NK-92 treated with Interleukin-12 subunit alpha and Interleukin-12 subunit beta, amount 100 ng/mL, for 24 hours (cell line): ENCODE results near the gene MAML3.

Experiments
- DNase-seq: peaks from one replicate; lab custom pipeline; 2025; lab: John Stamatoyannopoulos, UW

Gene MAML3

DNA sequence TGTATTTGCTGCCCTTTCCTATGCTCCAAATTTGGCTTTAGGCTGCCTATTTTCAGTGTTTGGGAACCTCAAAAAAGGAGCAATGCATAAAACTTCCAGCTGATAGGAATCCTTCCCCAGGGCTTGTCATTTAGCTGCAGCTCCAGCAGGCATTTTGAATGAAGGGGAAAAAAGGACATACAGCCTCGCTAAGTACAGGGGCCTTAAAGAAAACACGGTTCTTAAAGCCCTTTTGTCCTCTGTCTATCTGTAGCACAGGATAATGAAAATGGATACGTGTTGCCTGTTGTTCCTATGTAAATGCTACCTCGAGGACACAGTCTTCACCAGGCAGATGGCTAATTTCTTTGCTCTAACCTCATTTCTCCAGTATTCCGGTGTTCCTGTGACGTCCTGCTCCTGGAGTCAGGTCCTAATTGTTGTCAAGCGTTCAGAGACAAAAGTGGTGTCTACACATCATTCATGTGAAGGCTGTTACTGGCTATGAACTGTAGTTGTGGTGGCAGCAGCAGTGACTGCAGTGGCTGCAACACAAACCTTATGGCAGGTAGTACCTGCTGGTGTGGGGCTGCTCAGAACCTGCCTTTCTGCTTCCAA lies 371.0 kb downstream of the MAML3 start:
- no peak for DNase-seq

DNA sequence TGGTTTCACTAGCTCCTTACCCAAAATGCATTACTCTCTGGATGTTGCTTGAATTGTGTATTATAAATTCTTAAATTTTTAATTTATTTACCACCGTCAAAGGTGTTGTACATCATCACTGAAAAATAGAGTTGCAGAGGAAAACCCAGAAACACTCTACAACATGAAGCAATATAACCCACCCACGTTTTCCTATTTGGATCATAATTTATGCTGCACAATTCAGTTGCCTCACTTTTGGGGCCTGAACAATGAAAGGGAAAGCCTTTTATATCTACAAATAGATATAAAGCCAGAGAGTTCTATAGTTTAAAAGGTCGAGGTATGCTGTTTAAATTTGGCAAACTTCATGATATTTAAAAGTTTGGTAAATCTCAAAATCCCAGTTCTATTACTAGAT lies 372.9 kb downstream of the MAML3 start:
- no peak for DNase-seq

DNA sequence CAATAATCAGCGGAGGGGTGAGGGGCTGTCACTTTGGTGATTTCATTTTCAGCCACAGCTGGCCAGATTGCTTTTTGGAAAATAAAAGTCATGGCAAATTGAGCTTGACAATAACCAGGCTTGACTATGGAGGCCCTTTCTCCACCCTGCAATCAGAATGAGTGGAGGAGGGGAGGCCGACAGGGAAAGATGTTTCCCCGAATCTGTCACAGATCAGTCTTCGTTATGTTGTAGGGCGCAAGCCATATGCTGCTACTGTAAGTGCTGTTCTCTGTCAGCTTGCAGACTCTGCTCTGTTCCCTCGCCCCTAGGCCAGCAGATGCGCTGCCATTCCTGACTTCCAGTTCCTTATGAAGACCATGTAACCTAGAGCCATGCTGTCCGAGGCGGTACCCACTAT lies 374.3 kb downstream of the MAML3 start:
- no peak for DNase-seq

DNA sequence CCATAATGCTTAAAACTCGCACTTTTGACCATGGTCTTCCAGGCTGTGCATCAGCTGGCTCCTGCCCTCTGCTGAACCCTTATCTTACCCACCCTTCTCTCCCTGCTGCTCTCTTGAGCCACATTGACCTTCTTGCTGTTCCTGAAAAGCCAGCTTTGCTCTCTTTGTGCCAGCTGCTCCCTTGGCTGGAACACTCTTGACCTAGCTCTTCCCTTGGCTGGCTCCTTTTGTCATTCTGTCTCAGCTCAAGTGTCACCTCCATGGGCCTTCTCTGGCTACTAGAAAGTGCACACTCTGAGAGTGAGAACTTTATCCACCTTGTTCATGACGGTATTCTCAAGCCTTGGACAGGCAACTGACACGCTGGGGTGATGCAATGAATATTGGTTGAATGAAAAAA lies 376.2 kb downstream of the MAML3 start:
- DNase-seq = no peak

DNA sequence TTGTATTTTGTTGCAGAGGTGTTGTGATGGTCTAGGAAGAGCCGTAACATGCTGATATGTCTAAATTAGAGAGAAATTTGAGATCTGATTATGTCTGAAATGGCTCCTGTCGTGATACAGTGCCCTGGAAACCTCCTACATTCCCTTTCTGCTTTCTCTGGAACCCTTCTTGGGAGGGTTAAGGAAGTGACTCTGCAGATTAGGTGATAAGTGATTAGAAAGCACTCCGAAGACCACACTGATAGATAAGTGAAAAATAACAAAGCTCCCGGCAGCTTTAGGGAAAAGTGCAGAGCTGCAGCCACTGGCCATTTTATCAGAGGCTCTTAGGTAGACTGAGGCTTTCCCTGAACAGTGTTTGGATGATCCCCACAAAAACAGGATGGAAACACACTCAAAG lies 377.7 kb downstream of the MAML3 start:
- no peak for DNase-seq

DNA sequence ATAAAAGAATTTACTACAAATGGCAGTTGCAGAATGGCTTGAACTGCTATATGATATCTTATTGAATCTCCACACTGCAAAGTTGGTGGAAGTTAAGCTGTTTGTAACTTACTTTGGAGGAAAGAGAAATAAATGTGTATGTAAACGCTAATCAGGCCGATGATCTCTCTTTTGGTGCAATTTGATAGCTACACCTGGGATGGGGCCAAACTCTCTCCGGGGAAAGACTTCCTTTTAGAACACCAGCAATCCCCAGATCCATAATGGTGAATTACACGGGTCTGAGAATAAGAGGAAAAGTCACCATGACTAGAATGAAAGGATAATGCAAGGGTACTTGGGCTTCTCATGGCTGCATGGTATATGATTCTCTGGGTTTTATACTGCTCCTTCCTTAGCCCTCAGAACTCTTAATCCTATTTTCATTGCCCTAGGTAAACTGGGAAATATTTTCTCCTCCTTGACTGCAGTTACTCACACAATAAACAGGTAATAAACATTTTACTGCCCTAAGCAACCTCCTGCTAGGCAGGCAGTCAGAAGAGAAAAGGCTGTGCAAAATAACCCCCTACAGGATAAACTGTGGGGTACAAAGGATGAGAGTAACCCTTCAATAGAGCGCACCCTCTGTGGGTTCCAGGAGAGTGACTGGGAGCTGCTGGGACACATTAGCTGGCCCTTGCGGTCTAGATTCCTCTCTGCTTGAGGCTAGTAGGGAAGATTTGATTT lies 379.1 kb downstream of the MAML3 start:
- no peak for DNase-seq

DNA sequence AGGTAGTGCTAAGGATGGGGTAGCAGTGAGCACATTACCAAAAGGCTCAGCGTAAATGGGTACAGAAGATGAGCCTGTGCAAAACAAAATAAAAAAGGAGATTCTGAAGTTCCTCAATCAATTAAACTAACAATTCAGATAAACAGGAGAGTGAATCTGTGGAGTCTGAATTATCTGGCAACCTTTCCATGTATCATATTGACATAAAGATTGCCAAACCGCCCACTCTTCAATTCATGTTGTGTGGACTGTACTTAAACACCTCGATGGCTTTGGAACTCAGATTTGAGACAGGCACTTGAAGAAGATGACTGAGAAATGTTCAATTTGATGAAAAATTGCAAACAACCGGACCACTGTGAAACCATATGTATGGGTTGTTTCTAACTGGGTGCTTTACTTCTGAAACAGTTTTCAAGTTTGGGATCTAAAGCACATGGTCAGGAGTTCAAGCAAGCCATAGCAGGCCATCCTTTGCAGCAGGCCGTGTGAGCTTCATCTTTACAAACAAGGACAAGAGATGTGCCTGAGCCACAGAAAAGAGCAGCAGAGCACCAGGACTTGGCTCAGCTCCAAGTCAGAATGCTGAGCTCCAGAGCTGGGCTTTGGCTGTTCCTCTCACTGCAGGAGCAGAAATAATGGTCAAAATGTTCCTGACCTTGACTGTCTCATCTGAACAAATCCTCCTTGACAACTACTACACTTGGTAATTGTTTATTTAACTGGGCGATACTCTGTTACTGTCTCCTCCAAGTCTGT lies 380.2 kb downstream of the MAML3 start:
- DNase-seq = no peak

DNA sequence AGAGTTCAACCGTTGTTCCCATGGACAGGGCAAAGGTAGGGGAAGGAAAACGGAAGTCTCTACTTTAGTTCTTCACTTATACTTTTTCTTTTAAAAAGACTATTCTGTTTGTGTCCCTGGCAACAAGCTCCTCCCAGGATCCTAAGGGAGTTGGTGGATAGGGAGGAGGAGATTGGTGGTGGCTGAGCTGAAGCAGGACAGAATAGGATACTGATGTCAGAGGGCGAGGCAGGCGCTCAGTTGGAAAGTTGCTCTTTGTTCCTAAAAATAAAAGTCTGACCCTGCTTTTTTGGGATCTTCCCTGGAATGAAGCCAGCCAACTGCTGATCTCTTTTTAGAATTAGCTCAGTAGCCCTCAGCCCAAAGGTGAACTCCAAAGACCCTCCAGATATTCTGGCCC lies 383.6 kb downstream of the MAML3 start:
- no peak for DNase-seq

DNA sequence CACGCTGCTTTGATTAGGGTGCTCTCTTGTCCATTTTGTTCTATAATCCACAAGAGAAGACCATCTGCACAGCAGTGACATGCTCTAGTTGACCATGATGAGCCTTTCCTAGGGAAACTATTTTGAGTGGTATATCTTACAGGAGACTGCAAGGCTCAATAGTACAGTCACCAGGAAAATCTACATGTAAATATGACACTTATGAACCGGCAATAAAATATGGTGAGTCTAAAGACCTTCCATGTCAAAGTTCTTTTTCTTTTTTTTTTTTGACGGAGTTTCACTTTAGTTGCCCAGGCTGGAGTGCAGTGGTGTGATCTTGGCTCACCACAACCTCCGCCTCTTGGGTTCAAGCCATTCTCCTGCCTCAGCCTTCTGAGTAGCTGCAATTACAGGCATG lies 384.6 kb downstream of the MAML3 start:
- DNase-seq = no peak

DNA sequence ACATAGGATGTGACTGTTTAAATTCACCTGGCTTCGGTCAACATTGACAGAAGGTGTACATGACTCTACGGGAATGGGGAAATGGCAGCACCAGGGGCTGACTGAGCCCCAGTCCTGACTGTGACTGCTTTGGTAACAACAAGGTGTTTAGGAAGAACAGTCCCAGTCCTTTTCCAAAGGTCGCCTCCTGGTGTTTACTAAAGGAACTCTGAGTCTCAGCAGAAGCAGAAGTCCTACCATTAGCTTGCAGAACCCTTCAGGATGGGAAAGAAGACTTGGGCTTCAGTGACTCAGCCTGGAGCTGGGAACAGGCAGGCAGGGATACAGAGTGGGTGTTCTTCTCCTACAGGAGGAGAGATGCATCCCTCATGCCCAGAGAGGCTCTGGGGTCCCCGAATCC lies 385.1 kb downstream of the MAML3 start:
- no peak for DNase-seq

DNA sequence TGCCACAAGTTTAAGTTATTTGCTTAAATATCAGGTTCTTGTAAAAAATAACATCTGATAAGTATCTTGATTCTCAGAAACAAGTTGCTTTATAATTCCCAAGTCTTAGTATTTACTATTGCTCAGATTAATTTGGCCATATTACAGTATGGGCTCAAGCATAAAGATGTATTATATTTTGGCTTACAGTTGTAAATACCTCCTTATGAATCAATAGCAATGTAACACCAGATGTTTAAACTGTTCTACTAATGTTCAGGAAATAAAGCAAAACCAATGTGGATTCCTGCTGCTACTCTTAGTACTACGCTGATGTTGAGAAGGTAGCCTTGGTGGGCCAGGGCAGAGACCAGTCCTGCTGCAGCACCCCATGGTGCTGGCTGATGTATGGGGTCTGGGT lies 385.6 kb downstream of the MAML3 start:
- DNase-seq = no peak

DNA sequence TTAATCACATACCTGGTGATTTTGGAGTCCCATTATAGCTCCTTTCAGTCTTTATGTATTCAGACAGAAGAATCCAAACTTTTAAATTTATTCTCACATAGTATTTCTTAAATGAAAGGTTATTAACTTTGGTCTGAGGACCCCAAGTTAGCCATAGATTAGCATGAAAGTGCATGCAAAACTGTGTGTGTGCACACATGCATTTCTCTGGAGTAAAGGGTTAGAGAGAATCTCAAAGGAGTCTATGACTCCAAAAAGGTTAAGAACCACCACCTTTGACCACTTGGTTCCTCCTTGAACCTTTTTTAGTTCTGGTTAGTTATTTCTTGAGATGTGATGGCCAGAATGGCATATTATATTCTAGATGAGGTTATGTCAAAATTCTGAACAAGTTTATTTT lies 386.4 kb downstream of the MAML3 start:
- DNase-seq = no peak

DNA sequence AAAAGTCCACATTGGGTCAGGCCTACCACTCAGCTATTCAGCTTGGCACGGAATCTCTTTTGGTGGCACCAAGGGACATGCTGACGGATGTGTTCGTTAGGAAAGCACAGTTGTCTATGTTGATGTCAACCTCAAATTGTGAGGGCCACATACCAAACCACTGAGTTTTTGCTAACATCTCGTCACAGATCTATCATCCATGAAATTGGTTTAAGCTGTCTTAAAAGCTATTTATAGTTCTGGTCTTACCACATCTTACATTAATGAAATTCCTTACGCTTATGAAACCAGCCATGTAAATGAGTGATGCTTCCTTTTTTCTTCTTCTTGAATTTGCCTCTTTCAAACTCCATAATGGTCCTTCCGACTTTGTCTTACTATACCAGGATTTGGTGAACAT lies 386.8 kb downstream of the MAML3 start:
- no peak for DNase-seq

DNA sequence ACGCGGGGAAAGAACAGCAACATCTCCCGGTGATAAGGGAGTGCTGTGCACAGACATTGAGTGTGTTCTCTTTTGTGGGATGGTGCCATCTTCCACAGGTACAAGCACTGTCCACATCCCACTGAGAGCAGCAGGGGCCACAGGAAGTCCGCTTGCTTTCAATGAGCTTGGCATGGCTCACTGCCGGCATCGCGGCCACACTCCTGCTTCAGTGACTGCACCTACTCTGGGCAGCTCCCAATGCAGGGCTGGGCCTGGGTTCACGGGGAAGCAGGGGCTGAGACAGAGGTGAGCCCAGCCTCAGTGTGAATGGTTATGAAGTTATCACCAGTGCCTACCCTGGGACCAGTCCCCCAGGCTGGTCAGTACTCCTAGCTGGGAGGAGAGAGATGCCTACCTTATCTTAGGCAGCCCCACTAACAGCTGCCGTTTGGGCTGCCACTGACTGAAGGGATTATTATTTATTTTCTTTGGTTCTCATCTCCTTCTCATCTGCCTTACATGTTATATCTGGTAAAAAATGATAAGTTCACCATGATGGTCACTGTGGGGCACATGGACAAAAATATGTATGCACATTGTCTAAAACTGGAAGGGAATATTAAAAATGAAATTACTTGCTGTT lies 389.2 kb downstream of the MAML3 start:
- DNase-seq = no peak

DNA sequence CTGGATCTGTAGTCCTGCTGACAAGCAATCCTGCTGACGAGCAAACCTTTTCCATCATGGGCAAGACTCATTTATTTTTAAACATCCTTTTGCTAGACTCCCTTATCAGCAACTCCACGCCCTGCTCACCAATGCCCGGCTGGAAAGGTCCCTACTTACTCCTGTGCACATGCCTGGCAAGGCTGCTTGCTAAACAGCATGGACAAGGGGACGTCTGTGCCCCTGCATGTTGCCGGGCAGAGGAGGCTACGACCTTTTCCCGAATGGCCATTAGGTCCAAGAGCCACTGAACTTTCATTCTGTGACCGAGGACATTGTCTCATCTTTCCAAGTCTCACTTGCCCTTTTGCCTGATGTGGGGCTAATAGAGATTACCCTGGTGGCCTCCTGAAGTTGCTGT lies 389.8 kb downstream of the MAML3 start:
- no peak for DNase-seq

DNA sequence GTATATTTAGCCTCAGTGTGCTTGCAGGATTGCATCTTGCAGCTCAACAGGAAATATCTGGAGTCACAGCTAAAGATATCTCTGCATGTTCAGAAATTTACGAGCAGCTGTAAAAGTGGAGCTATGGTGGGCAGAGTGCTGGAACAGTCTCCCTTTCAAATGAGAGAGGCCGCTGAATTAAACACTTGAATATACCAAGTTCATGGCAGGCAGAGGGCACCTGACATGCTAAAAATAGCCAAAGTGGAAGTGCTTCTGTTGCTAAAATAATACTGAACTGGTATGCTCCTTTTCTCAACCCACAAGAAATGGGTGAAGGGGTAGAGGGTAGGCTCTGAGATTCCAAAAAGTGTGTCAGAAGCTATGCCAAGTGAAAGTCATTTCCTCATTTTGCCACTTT lies 390.3 kb downstream of the MAML3 start:
- DNase-seq = no peak

DNA sequence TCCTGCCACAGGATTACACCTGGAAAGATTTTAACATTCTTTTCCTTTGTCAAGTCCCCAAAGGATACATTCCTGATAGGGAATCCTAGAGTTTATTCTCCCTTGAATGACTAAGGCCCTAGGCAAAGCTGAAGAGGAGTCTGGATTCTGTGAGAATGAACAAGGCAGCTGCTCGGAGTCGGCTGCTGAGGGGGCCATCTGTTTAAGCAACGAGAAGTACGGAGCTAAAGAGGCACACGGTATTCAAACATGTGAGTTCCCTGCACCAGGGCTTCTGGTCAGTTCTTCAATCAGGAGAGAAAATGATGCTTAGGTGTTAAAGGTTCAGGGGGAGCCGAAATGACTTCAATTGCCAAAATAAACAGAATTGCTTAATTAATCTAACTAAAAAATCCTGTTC lies 390.8 kb downstream of the MAML3 start:
- no peak for DNase-seq

DNA sequence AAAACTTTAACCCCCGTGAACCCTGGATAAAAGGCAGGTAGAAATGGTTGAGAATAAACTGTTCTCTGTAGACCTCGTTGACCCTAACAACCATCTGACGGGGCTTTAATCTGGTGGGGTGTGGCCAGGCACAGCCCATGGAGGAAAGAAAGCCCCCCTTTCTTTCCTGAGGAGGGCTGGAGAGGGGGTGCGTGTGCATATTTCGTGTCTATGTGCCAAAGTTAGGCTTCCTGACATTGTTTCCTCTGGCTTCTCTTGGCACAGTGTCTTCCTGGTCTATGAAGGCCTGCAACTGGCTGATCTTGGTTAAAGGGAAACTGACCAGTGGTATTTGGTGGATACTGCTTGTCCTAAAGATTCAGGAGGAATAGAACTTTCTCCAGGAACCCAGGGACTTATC lies 391.3 kb downstream of the MAML3 start:
- DNase-seq = no peak

DNA sequence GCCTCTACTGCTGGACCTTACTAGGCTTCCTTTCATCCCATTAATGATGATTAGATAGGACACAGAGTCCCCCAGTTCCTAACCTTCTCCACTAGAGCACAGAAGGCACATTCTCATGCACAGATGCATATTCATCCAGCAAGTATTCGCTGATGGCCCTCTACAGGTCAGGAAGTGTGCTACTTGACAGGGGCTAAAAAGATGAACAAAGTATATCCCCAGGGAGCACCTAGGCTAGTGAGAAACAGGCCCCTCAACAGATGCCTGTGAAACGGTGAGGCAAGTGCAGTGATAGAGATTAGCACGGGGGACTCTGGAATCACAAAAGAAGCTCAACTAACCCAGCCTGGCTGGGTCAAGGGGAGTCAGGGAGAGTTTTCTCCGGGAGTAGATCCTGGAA lies 392.5 kb downstream of the MAML3 start:
- DNase-seq = no peak

DNA sequence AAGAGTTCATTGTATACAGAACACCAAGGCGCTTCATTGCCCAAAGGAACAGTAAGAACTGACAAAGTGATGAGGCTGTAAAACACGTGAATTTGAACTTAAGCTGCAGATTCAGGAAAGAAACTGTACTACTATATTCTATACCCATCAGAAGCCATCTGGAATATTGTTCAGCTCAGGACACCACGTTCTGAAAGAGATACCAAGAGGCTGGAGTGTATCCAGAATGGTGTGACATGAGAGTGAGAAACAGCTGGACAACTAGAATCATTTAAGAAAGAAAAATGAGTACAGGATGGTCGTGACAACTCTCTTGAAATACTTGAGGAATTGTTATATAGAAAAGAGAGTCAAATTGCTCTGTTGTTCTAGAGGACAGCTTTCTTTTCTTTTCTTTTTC lies 393.4 kb downstream of the MAML3 start:
- DNase-seq = no peak

DNA sequence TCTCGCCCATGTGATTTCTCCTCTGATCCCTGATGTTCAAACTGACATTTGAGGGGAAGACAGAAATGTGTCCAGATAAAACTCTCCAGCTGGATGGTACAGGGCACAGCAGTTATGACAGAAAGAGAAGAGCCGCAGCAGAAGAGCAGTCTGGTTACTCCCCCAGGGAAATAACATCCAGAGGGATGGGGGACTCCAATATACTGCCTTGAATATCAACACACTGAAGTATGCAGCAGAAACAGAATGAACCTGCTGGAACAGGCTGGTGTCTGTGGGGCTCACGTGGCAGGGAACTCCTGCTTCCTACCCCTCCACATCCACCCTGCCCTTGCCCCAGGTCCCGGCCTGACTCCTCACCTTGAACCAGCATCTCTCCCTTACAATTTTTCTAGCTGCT lies 394.9 kb downstream of the MAML3 start:
- DNase-seq = no peak

DNA sequence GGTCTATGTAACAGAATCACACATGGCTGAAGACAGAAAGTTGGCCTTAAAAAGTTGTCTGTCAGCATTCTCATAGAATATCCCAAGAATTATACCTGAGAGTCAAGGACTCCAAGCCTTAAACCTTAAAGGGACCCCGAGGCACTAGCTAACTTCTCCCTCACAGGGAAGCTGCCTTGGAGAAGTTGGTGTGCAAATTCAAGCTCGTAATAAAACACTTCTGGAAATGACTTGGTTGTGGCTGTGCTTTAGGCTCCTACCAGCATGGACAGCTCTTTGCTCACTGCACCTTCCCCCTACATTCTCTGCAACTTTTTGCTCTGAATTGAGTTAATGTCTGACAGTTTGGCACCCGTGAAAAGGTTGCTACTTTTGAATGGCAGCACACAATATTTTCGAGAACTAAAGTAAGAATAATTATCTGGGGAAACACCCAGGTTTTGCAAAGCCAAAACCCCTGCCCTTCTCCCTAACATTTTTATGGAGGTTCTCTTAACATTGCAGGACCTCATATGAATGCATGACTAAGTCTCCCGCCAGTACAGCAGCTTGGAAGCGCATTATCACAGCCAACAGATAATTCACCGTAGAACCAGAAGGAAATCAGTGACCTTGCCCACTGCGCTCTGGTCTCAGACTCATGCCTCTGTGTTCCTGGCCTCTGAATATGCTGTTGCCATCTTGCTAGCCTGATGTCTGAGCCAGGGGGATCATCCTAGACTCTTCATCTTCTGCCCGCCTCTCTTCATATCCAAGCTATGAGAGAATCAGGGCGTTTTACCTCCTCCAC lies 397.4 kb downstream of the MAML3 start:
- DNase-seq = no peak
